HG03039 (cell line): Measurements from ENCODE around the gene TTC21B.
"Not testable (repeated sequence)": the region's sequence is repeated elsewhere in the genome, so short reads cannot be mapped to it uniquely, and the experiment has no call there.

Experiments used
- ATAC-seq: cut with Tn5 transposase; IDR thresholded peaks from one replicate; pipeline ENCODE4 v1.9.1; 2021; ENCODE audit warnings: mild to moderate bottlenecking, moderate library complexity; ENCODE audit not compliant: unreplicated experiment

The TTC21B gene

GRCh38 chr2:165889158-165889557 lies 64.4 kb downstream of the TTC21B start:
- ATAC-seq: no peak

DNA sequence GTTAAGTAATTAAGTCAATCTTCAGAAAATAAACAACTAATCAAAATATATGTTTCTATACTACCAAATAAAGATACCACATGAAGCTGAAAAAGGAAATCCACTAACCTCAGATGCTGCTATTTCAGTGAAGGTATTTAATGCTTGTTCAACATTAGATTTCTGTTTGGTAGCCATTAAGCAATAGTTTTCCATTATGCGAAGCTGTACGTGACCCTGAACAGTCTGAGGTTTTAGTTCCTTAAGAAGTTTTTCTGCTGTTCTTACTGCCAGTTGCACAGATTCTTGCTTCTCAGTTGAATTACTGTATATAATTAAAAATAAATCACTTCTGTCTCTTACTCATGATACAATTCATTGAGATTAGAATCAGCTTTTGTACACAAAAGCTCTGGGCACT lies 65.4 kb downstream of the TTC21B start:
- no peak for ATAC-seq

DNA sequence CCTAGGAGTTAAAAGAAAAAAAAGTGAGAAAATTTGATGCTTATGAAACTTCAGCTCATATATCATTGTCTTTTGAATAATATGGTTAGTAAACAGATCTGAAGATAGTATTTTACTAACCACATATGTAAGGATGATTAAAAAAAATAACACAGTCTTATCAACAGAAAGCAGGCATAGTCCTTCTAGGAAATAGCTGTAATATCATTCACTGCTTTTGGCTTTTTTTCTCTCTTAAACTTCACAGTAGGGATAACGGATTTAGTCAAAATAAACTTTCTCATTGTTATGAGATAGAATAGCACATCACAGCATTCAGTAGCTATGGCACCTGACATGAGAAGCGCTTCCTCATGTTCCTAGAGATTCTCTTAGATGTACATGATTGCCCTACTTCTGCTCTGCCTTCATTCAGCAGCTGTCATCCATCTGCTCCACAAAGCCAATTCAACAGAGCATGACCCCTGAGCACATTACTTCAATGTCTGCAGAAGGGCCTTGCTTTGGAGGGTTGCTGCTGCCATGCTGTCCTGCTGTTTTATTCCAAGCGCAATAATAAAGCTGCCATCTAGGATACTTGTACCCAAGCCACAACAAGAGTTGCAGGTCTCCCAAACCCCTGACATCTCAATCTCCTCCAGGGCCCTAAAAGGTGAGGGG lies 67.0 kb downstream of the TTC21B start:
- no peak for ATAC-seq

DNA sequence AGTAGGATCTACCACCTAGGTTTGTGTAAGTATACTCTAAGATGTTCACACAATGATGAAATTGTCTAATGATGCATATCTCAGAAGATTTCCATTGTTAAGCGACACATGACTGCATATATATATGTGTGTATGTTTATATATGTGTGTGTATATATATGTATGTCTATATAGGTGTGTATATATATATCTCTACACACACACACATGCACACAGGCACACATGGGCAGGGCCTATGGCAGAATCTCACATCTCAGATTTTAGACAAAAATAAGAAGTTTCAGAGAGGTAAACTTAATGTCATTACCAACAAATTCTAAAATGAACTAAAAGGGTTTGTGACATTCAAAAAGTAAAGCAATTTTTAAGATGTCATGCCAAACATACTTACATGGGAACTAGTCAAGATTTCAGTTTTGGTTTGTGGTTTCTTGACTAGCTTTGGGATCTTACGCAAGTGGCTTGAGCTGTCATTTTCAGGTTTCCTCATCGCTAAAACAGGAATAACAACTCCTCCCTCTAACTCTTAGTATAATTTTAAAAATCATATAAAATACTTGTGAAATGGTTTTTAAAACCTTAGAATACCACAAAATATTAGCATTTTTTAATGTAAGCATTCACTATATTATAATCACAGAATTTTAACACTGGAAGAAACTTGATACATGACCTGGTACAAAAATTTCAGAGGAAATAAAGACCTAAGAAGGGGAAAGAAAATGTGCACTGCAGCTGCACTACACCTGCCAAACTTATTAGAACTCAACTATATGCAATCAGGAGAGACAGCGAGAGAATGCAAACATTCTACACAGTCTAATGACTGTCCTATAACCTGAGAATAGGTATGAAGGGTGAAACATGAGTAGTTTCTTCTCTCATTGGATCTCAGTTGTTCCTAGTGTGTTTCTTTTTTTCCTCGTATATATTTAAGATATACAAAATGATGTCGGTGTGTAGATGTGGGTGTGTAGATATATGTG lies 75.7 kb downstream of the TTC21B start:
- ATAC-seq: peak; percentile 55

DNA sequence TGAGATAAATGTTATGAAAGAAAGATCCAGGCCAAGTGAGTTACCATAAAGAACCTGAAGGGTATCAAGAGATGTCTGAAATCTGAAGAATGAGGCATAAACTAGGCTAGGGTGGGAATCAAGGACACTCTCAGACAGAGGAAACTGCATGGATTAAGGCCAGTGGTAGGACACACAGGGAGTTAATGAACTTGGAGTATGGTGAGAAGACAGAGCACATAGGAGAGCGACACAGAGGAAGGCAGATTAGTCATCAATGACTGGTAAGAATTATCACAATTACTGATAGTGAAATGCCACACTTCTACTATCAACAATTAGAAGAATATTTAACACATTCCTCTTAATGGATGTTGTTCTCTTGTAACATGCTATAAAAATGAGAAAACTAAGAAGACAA lies 76.9 kb downstream of the TTC21B start:
- ATAC-seq: no peak

DNA sequence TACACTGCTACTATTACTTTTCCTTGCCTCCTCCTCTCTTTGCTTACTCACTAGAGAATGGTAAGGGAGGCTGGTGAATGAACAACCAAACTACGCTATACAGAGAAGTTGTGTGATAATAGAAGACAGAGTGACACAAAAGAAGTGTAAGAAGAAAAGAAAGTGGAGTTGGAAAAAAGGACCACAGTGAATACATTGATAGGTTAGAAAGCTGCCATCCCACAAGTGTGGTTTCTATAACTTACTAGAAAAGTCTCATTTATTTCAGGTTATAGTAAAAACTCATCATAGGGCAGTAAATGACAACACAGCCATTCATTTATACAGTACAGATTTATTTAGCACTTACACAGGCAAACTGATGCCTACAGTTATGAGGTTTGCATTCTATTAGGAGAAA lies 77.3 kb downstream of the TTC21B start:
- ATAC-seq: no peak

- ATAC-seq: peak; percentile 94
These were observed 79.0 kb downstream of the TTC21B start for GRCh38 chr2:165874445-165875039.

DNA sequence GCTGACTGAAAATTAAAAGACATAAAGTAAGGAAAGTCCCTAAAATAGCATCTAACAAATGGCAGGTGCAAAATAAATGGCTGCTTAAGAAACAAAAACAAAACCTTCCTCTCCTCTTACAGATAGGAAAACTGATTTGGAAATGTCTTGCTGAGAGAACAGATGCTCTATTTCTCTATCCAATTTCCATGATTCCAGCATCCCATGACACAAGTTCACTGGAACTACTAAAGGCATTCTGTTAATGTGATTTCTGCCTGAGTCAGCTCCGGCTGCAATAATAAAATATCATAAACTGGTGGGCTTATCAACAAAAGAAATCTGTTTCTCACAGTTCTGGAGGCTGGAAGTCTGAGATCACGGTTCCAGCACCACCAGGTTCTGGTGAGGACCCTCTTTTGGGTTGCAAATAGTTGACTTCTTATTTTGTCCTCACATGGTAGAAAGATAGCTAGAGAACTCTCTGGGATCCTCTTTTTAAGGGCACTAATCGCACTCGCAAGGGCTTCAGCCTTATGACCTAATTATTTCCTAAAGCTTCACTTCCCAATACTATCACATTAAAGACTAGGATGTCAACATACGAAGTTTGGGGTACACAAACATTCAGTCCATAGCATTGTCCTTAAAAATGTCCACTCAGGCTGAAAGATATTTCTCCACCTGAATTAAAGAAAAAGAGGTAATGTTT lies 81.3 kb downstream of the TTC21B start:
- ATAC-seq: no peak

- no peak for ATAC-seq
These were observed 82.6 kb downstream of the TTC21B start for GRCh38 chr2:165871025-165871424.

DNA sequence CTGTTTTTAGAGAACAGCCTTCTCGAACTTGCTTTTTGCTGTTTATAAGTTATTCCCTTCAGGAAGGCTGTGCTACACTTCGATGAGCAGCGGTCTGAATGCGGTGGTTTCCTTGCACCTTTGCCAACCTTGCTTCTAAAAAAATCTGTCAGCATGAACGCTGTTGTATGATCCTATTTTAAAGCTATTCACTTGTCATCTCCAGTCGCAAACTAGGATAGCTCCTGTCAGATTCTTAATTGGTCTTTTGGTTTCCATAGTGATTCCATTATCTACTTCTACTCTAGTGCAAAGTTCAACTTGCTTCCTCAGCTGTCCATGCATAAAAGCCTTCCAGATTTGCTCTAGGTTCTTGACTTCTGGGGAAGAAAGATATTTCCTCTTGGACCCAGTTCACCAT lies 83.2 kb downstream of the TTC21B start:
- no peak for ATAC-seq

- no peak for ATAC-seq
These were observed 85.4 kb downstream of the TTC21B start for GRCh38 chr2:165868211-165868610.

GRCh38 chr2:165864296-165864695 lies 89.3 kb downstream of the TTC21B start:
- ATAC-seq: no peak

DNA sequence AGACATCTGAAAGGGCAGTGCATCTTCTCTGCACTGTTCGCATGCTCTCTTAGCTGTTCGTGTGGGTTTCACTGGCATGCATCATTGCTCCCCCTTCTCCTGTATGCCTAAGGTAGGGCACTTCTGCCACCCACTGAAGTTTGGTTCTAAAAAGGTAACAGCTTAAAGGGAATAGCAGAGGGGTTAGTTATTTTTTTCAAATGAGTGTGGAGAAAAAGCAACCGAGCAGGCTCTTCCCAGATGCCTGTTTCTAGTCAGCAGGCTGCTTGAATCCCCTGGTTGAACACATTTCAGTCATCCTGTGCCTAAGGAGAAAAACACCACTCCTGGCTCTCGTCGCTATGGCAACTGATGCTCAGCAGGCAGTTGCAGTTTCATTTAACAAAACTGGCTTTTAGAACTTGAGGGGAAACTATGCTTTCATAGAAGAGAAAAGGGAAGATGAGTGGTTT lies 89.7 kb downstream of the TTC21B start:
- ATAC-seq: peak; percentile 61

DNA sequence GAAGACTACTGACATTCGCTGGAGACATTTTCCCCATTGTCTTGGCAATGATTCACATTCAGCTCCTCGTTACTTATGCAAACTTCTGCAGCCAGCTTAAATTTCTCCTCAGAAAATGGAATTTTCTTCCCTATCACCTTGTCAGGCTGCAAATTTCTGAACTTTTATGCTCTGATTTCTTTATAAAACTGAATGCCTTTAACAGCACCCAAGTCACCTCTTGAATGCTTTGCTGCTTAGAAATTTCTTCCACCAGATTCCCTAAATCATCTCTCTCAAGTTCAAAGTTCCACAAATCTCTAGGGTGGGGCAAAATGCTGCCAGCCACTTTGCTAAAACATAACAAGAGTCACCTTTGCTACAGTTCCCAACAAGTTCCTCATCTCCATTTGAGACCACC lies 92.5 kb downstream of the TTC21B start:
- not testable (repeated sequence) for ATAC-seq

DNA sequence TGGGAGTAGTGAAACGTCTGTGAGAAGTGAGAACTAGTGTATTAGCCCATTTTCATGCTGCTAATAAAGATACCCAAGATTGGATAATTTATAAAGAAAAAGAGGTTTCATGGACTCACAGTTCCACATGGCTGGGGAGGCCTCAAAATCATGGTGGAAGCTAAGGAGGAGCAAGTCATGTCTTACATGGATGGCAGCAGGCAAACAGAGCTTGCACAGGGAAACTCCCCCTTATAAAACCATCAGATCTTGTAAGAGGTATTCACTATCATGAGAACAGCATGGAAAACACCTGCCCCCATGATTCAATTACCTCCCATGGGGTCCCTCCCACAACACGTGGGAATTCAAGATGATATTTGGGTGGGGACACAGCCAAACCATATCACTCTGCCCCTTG lies 93.9 kb downstream of the TTC21B start:
- not testable (repeated sequence) for ATAC-seq

DNA sequence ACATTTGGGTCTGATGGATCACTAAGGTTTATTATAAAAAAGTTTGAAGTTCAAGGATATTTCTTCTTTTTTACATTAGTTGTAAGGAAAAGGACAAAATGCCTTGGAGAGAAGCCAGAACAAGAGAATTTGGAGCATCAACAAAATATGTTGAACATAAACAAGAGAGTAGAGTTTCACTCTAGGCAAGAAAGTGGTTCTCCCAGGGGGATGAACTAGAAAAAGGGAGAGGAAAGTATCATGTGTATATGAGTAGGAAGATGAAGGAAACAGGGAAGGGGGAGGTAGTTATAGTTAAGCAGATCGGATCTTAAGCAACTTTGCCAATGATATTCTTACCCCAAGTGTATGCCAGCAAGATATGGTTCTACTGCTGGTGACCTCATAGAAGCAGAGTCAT lies 95.7 kb downstream of the TTC21B start:
- ATAC-seq: no peak

GRCh38 chr2:165852394-165852793 lies 101.2 kb downstream of the TTC21B start:
- no peak for ATAC-seq

- no peak for ATAC-seq
These were observed 106.6 kb downstream of the TTC21B start for GRCh38 chr2:165847001-165847400.

DNA sequence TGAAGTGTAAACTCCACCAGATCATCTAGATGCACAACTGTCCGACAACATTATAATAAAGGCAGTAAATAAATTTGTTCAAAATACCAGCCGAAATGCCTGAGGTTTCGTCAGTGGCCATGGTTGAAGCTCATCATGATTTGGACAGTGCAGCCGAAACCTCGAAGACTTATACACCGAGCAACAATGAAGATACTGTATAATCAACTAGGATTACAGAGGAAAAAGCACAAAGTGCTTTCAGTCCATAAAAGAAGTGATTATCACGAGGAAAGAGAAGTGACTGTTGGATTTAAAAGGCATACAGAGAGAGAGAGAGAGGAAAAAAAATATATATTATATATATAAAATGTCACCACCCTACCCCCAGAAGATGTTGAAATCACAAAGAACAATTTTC lies 107.5 kb downstream of the TTC21B start:
- no peak for ATAC-seq

- no peak for ATAC-seq
These were observed 109.4 kb downstream of the TTC21B start for GRCh38 chr2:165844216-165844615.

- no peak for ATAC-seq
These were observed 110.2 kb downstream of the TTC21B start for GRCh38 chr2:165843351-165843750.
